Right atrium auricular region (tissue), 2 donors: ENCODE results near the gene SIRT3. TPM values are rescaled to one million over a fixed set of nuclear protein-coding genes. Genes with fewer than 3 reads are reported as not detected.
A peak's percentile ranks its signal among the peaks of the same experiment; 100 is the strongest.

Experiments used
- DNase-seq: peaks from one replicate; pipeline ENCODE4 v3.0.0-alpha.2; 2019; ENCODE audit warnings: low spot score
- H3K27ac ChIP-seq, 2 donors: fragments of 200-600 bp; sonication (generic); 1 replicate in 1 of 2; 2 replicates in 1 of 2; pipeline ENCODE4 v1.5.1; 2016 to 2019
- H3K27me3 ChIP-seq, 2 donors: fragments of 200-600 bp; sonication (generic); one replicate each; pipeline versions ENCODE4 v1.5.1 to v1.6.0; 2017 to 2019
- H3K36me3 ChIP-seq: fragments of 200-600 bp; sonication (generic); one replicate; pipeline ENCODE4 v1.5.1; 2016
- H3K4me1 ChIP-seq, 2 donors: fragments of 200-600 bp; sonication (generic); one replicate each; pipeline versions ENCODE4 v1.5.1 to v1.6.0; 2017 to 2019
- H3K4me3 ChIP-seq, 2 donors: fragments of 200-600 bp; sonication (generic); 1 replicate in 1 of 2; 2 replicates in 1 of 2; pipeline ENCODE4 v1.5.1; 2017 to 2019; ENCODE audit warnings: mild to moderate bottlenecking in 1 of 2, moderate library complexity in 1 of 2
- H3K9me3 ChIP-seq, 2 donors: fragments of 200-600 bp; sonication (generic); one replicate each; pipeline ENCODE4 v1.5.1; 2019
- CTCF ChIP-seq, 2 donors: fragments of 200-600 bp; sonication (generic); IDR thresholded peaks; one replicate each; pipeline ENCODE4 v1.5.1; 2019; ENCODE audit warnings: antibody characterized with exemption in 2 of 2
- total RNA-seq, 2 donors: library from RNA; depleted of rRNA; stranded (reverse); fragments of >200 nt; gene quantifications; one replicate each; pipeline ENCODE4 v1.1.0, GENCODE V29; 2016

SIRT3 gene
- total RNA-seq, 2 donors from 2014 or later: 18.3 to 31.4 TPM

- H3K9me3 ChIP-seq: no peaks in the 10 kb centered on the region
- peak overlapping the region; percentile 95 to 98 for H3K4me3 ChIP-seq
- no peak for DNase-seq
- peaks cover 0 to 51% of the 10 kb centered on the region in 2 donors for H3K4me1 ChIP-seq
- H3K27me3 ChIP-seq: no peaks in the 10 kb centered on the region
- H3K27ac ChIP-seq: peak overlapping the region; percentile 95 to 99
- H3K36me3 ChIP-seq: peaks cover 62% of the 10 kb centered on the region
- TF ChIP-seq CTCF (IDR thresholded peaks at IDR 0.05): no peak
Measured at GRCh38 chr11:208917-209260, 27.3 kb downstream of the SIRT3 start.

GRCh38 chr11:208181-208916, 27.8 kb downstream of the SIRT3 start:
- Histone ChIP-seq H3K4me1 (peaks cover 0 to 56% of the 10 kb centered on the region in 2 donors), H3K27me3 (no peaks in the 10 kb centered on the region), H3K36me3 (peaks cover 64% of the 10 kb centered on the region)

GRCh38 chr11:207863-208180, 28.3 kb downstream of the SIRT3 start:
- Histone ChIP-seq H3K27ac (peak overlapping the region; percentile 95 to 99), H3K4me3 (peak overlapping the region; percentile 95 to 98), H3K9me3 (no peaks in the 10 kb centered on the region), H3K27me3 (no peaks in the 10 kb centered on the region), H3K36me3 (peaks cover 63% of the 10 kb centered on the region), H3K4me1 (peaks cover 0 to 58% of the 10 kb centered on the region in 2 donors)
- no peak for TF ChIP-seq CTCF (IDR thresholded peaks at IDR 0.05)
- peak; percentile 68 for DNase-seq

More at GRCh38 chr11:208181-208916, 27.8 kb downstream of the SIRT3 start:
- TF ChIP-seq CTCF (IDR thresholded peaks at IDR 0.05): peak in 1 of 2 donors; percentile 29
- Histone ChIP-seq H3K27ac (peak overlapping the region; percentile 95 to 99), H3K4me3 (peak overlapping the region; percentile 95 to 98), H3K9me3 (no peaks in the 10 kb centered on the region)
- peak; percentile 78 for DNase-seq

GRCh38 chr11:207208-207862, 28.8 kb downstream of the SIRT3 start, which contains the start of the genes BET1L and RIC8A:
BET1L (minus strand) TSS chr11:207399; CDS start chr11:207321, 78 bp downstream.
RIC8A (plus strand) TSS chr11:207708; CDS start chr11:208855, 1,147 bp downstream.
- no peaks in the 10 kb centered on the region for H3K9me3 ChIP-seq
- H3K4me1 ChIP-seq: peaks cover 0 to 63% of the 10 kb centered on the region in 2 donors
- no peaks in the 10 kb centered on the region for H3K27me3 ChIP-seq
- H3K27ac ChIP-seq: peak within 1 kb of the TSS; percentile 95 to 99
- peaks cover 58% of the 10 kb centered on the region for H3K36me3 ChIP-seq
- peak; percentile 97 for DNase-seq
- H3K4me3 ChIP-seq: peak within 1 kb of the TSS; percentile 95 to 98
- no peak for TF ChIP-seq CTCF (IDR thresholded peaks at IDR 0.05)

- Histone ChIP-seq H3K27ac (peak overlapping the region; percentile 95 to 99), H3K9me3 (no peaks in the 10 kb centered on the region), H3K27me3 (no peaks in the 10 kb centered on the region), H3K4me3 (peak overlapping the region; percentile 95 to 98), H3K4me1 (peaks cover 0 to 63% of the 10 kb centered on the region in 2 donors), H3K36me3 (peaks cover 51% of the 10 kb centered on the region)
- peak; percentile 59 for DNase-seq
- no peak for TF ChIP-seq CTCF (IDR thresholded peaks at IDR 0.05)
Measured at GRCh38 chr11:206526-207207, 29.5 kb downstream of the SIRT3 start.
